Endothelial cell of umbilical vein (primary cell): ENCODE data around the gene CBL. TPM values are rescaled to one million over a fixed set of nuclear protein-coding genes. Genes with fewer than 3 reads are reported as not detected.

ENCODE experiments used
- BruUV-seq: library from RNA; stranded (reverse); fragments of 400-500 nt; replicated peaks from 2 replicates; lab custom pipeline; 2021; lab: Mats Ljungman, UMichigan
- CTCF ChIA-PET: fragments of 300-600, 350-600 bp; sonication (Branson Sonifier 250); formaldehyde crosslinking; loops from one replicate; lab custom pipeline; 2021; ENCODE audit warnings: antibody characterized with exemption, inconsistent platforms; lab: Charles Lee
- POLR2A ChIA-PET: fragments of 300-600, 350-600 bp; sonication (Branson Sonifier 250); formaldehyde crosslinking; loops from one replicate; lab custom pipeline; 2021; ENCODE audit warnings: antibody characterized with exemption, inconsistent platforms; lab: Charles Lee
- DNase-seq: peaks from one replicate; pipeline ENCODE4 v3.0.0-alpha.2; 2011; ENCODE audit warnings: low read depth, low spot score
- FAIRE-seq: peaks from 2 replicates; lab custom pipeline; 2011; peaks lifted over from hg19 to GRCh38; lab: Jason Lieb, UNC
- H2AFZ ChIP-seq: 2 replicates; pipeline ENCODE4 v1.6.0; 2012; ENCODE audit warnings: low read depth, low read length, control low read depth, inconsistent platforms
- H3K27ac ChIP-seq: 2 replicates; pipeline ENCODE4 v1.5.1; 2011; ENCODE audit warnings: low read depth, mild to moderate bottlenecking, control low read depth, low read length, moderate library complexity; ENCODE audit not compliant: insufficient read depth
- H3K27me3 ChIP-seq, 2 experiments: 2 replicates each; pipeline versions ENCODE4 v1.6.0 to v1.6.1; 2011; ENCODE audit warnings: low read length in 2 of 2, mixed read lengths in 1 of 2; ENCODE audit not compliant: control insufficient read depth in 2 of 2, insufficient read depth in 2 of 2
- H3K36me3 ChIP-seq, 2 experiments: 2 replicates in 1 of 2; 3 replicates in 1 of 2; pipeline ENCODE4 v1.5.1; 2011; ENCODE audit warnings: low read length in 2 of 2, mild to moderate bottlenecking in 1 of 2, moderate library complexity in 1 of 2; ENCODE audit not compliant: control insufficient read depth in 2 of 2, insufficient read depth in 2 of 2; ENCODE audit errors: extremely low read depth in 1 of 2
- H3K4me1 ChIP-seq: 3 replicates; pipeline ENCODE4 v1.5.1; 2011; ENCODE audit warnings: mild to moderate bottlenecking, low read length; ENCODE audit not compliant: control insufficient read depth, insufficient read depth; ENCODE audit errors: extremely low read depth
- H3K4me2 ChIP-seq: 2 replicates; pipeline ENCODE4 v1.6.1; 2011; ENCODE audit warnings: low read length, control low read depth, mixed read lengths; ENCODE audit not compliant: insufficient read depth
- H3K4me3 ChIP-seq, 3 experiments: fragments of 200-600 bp in 1 of 3; sonication (generic), shearing (Covaris generic) in 1 of 3; replicated peaks in 1 of 3; 2 replicates each; pipeline ENCODE4 v1.5.1; 2011 to 2016; ENCODE audit warnings: control low read depth in 3 of 3, low read length in 3 of 3, mild to moderate bottlenecking in 2 of 3, inconsistent platforms in 1 of 3, low read depth in 1 of 3, moderate library complexity in 1 of 3; ENCODE audit not compliant: insufficient read depth in 1 of 3
- H3K79me2 ChIP-seq: 2 replicates; pipeline ENCODE4 v1.6.0; 2012; ENCODE audit warnings: low read length, inconsistent platforms; ENCODE audit not compliant: control insufficient read depth, insufficient read depth
- H3K9ac ChIP-seq: replicated peaks from 2 replicates; pipeline ENCODE3; 2011; ENCODE audit warnings: low read length, control low read depth; ENCODE audit not compliant: insufficient read depth; ENCODE audit errors: extremely low read depth
- H3K9me1 ChIP-seq: replicated peaks from 3 replicates; pipeline ENCODE4 v1.6.0; 2011; ENCODE audit warnings: mild to moderate bottlenecking, low read length; ENCODE audit not compliant: control insufficient read depth, insufficient read depth; ENCODE audit errors: extremely low read depth
- H3K9me3 ChIP-seq: replicated peaks from 2 replicates; pipeline ENCODE4 v1.5.1; 2012; ENCODE audit warnings: low read length, inconsistent platforms; ENCODE audit not compliant: control insufficient read depth, insufficient read depth
- H4K20me1 ChIP-seq: replicated peaks from 2 replicates; pipeline ENCODE3; 2011; ENCODE audit warnings: mild to moderate bottlenecking, low read length; ENCODE audit not compliant: control insufficient read depth, insufficient read depth; ENCODE audit errors: extremely low read depth
- CTCF ChIP-seq, 2 donors: IDR thresholded peaks; 1 replicate in 1 of 2; 2 replicates in 1 of 2; pipeline ENCODE4 v1.5.1; 2011; ENCODE audit warnings: low read length in 2 of 2, mild to moderate bottlenecking in 2 of 2, moderate library complexity in 2 of 2, control low read depth in 1 of 2, inconsistent platforms in 1 of 2, low read depth in 1 of 2; ENCODE audit not compliant: insufficient read depth in 1 of 2; ENCODE audit errors: extremely low read depth in 1 of 2
- GATA2 ChIP-seq: IDR thresholded peaks from 2 replicates; pipeline ENCODE4 v1.7.0; 2011; ENCODE audit warnings: low read depth, mild to moderate bottlenecking, moderate library complexity, mixed read lengths, low read length; ENCODE audit not compliant: insufficient read length, insufficient read depth
- JUN ChIP-seq: IDR thresholded peaks from 2 replicates; pipeline ENCODE4 v1.6.1; 2011; ENCODE audit warnings: borderline replicate concordance, low read depth; ENCODE audit not compliant: insufficient read length, insufficient read depth
- MAX ChIP-seq: IDR thresholded peaks from 2 replicates; pipeline ENCODE4 v1.6.1; 2011; ENCODE audit not compliant: insufficient read depth, insufficient read length
- POLR2A ChIP-seq: IDR thresholded peaks from 2 replicates; pipeline ENCODE4 v1.6.1; 2012; ENCODE audit warnings: low read depth, mild to moderate bottlenecking, control low read depth, low read length
- POLR2AphosphoS5 ChIP-seq: IDR thresholded peaks from 2 replicates; pipeline ENCODE4 v1.6.1; 2012; ENCODE audit warnings: low read depth, mild to moderate bottlenecking, control low read depth, low read length, moderate library complexity; ENCODE audit not compliant: insufficient read depth
- dilution Hi-C: fragments of 300-500 bp; cut with MboI; formaldehyde crosslinking; loops from one replicate; pipeline ENCODE4 v1.15.0; 2019; ENCODE audit warnings: low sequenced_read_pairs; ENCODE audit not compliant: extremely low pct_ligation_motif_present
- intact Hi-C: fragments of 100-400 bp; cut with micrococcal nuclease; formaldehyde crosslinking; loops from one replicate; pipeline ENCODE4 v1.10.0; 2022
- polyA plus RNA-seq, 4 experiments: library from polyadenylated mRNA; depleted of rRNA in 3 of 4; stranded (reverse) in 3 of 4; unstranded in 1 of 4; fragments of >200 nt; gene quantifications; 2 replicates each; pipeline versions ENCODE4 v1.2.1 to v1.2.3, GENCODE V29; 2011 to 2012; ENCODE audit warnings: missing spikeins in 1 of 4
- total RNA-seq: library from RNA; stranded (reverse); gene quantifications from 2 replicates; pipeline ENCODE4 v1.2.3, GENCODE V29; 2021

CBL gene
- total and polyA plus RNA-seq, 2 donors (not counting 3 experiments of a cell fraction or from before 2014, with no cell fraction given), result 15.5 to 41.5 TPM

- peak; percentile 100 for FAIRE-seq
- CTCF ChIA-PET, result interaction anchor here (0.9 to 2.3 kb wide), 3 partner anchors 11 to 26 kb away, joined by 3 to 17 read pairs (median 3); no protein-coding TSS in a partner anchor
- peak within 1 kb of the TSS; percentile 86 for H3K4me2 ChIP-seq
- H3K9me3 ChIP-seq, result no peaks in the 10 kb centered on the region
- H3K9ac ChIP-seq, result peak within 1 kb of the TSS; percentile 75
- TF ChIP-seq POLR2AphosphoS5, result peak; percentile 71
- TF ChIP-seq JUN, result no peak
- peak; percentile 71 for TF ChIP-seq POLR2A
- H3K4me1 ChIP-seq, result peaks cover 34% of the 10 kb centered on the region
- peaks cover 23% of the 10 kb centered on the region for H3K79me2 ChIP-seq
- H4K20me1 ChIP-seq, result no peaks in the 10 kb centered on the region
- H3K4me3 ChIP-seq, result peak within 1 kb of the TSS; percentile 54 to 78 (median 77)
- peak within 1 kb of the TSS; percentile 86 for H2AFZ ChIP-seq
- no peaks in the 10 kb centered on the region for H3K9me1 ChIP-seq
- H3K27me3 ChIP-seq, result peaks cover 0 to 2% of the 10 kb centered on the region in 2 experiments
- TSS peak; percentile 55 for BruUV-seq
- H3K27ac ChIP-seq, result peak within 1 kb of the TSS; percentile 34
- dilution Hi-C loops, result no loop called here
- intact Hi-C loops, result loop anchor here (1.0 kb wide), 2 partner anchors 13 to 239 kb away; a partner anchor contains a TSS
- peak; percentile 97 for DNase-seq
- H3K36me3 ChIP-seq, result peaks cover 0 to 2% of the 10 kb centered on the region in 2 experiments
- POLR2A ChIA-PET, result no interaction called here
Measured at GRCh38 chr11:119334174-119334930, 128.2 kb downstream of the CBL start, which contains the start of gene RNF26. Gene RNF26, plus strand, starts transcription at chr11:119334527. Its CDS starts 596 bp downstream, at chr11:119335123.

GRCh38 chr11:119335091-119335654, 129.0 kb downstream of the CBL start:
- Histone ChIP-seq H3K27ac (peak overlapping the region; percentile 34), H3K9me3 (no peaks in the 10 kb centered on the region), H2AFZ (no peak overlapping the region), H3K9ac (peak overlapping the region; percentile 75), H3K9me1 (no peaks in the 10 kb centered on the region), H3K79me2 (peaks cover 23% of the 10 kb centered on the region), H3K27me3 (peaks cover 0 to under 1% of the 10 kb centered on the region in 2 experiments), H4K20me1 (no peaks in the 10 kb centered on the region), H3K4me1 (peaks cover 35% of the 10 kb centered on the region), H3K4me2 (peak overlapping the region; percentile 58), H3K4me3 (peak overlapping the region; percentile 54 to 78 (median 77)), H3K36me3 (peaks cover 0 to 2% of the 10 kb centered on the region in 2 experiments)
- dilution Hi-C loops, result no loop called here
- intact Hi-C loops, result no loop called here
- BruUV-seq, result no TSS peak
- DNase-seq (no peak), FAIRE-seq (no peak)
- ChIA-PET POLR2A (no interaction called here), CTCF (interaction anchor here (2.3 kb wide), 1 partner anchor 12 kb away, joined by 17 read pairs; no protein-coding TSS in a partner anchor)
- TF ChIP-seq GATA2 (no peak), CTCF (IDR thresholded peaks at IDR 0.05; ENCODE audit: extremely low read depth in 1 of 2, insufficient read depth in 1 of 2, low read depth in 1 of 2, low read length in 2 of 2) (no peak), MAX (no peak)
